SK-N-SH treated with all-trans-retinoic acid at 6 μM for 48 hours (cell line): Measurements from ENCODE around the gene SPCS3.

Experiments used
- ATAC-seq: fragments of 200-7000 bp; cut with Tn5 transposase; 3 replicates; pipeline ENCODE4 v1.9.1; 2020; ENCODE audit warnings: mild to moderate bottlenecking, moderate library complexity
- ARNTL ChIP-seq: fragments of 450-650 bp; formaldehyde crosslinking; IDR thresholded peaks from 2 replicates; pipeline ENCODE4 v1.5.0; 2020; ENCODE audit warnings: low read depth, mild to moderate bottlenecking, moderate library complexity, borderline replicate concordance
- BACH2 ChIP-seq: fragments of 250-450 bp; sonication (Bioruptor Pico); IDR thresholded peaks from 2 replicates; pipeline ENCODE4 v1.9.0; 2021; ENCODE audit warnings: mild to moderate bottlenecking, borderline replicate concordance
- CSDC2 ChIP-seq: fragments of 250-450 bp; sonication (Bioruptor Pico); IDR thresholded peaks from 2 replicates; pipeline ENCODE4 v1.5.0; 2020; ENCODE audit warnings: mild to moderate bottlenecking, moderate library complexity
- ESRRG ChIP-seq: fragments of 250-450 bp; sonication (Bioruptor Pico); IDR thresholded peaks from 2 replicates; pipeline ENCODE4 v1.6.1; 2021; ENCODE audit warnings: mild to moderate bottlenecking
- GLIS3 ChIP-seq: fragments of 250-450 bp; sonication (Bioruptor Pico); IDR thresholded peaks from 2 replicates; pipeline ENCODE4 v1.5.0; 2020; ENCODE audit warnings: mild to moderate bottlenecking, moderate library complexity
- ISL1 ChIP-seq: fragments of 250-450 bp; sonication (Bioruptor Pico); IDR thresholded peaks from 2 replicates; pipeline ENCODE4 v2.1.2; 2022; ENCODE audit warnings: mild to moderate bottlenecking, moderate library complexity
- OSR1 ChIP-seq: fragments of 250-450 bp; sonication (Bioruptor Pico); IDR thresholded peaks from 2 replicates; pipeline ENCODE4 v1.8.0; 2022; ENCODE audit warnings: moderate library complexity, mild to moderate bottlenecking, inconsistent platforms
- PPARA ChIP-seq: fragments of 250-450 bp; sonication (Bioruptor Pico); IDR thresholded peaks from 2 replicates; pipeline ENCODE4 v1.5.0; 2020; ENCODE audit warnings: mild to moderate bottlenecking, borderline replicate concordance
- RARB ChIP-seq: fragments of 250-450 bp; sonication (Bioruptor Pico); IDR thresholded peaks from 2 replicates; pipeline ENCODE4 v1.8.0; 2021; ENCODE audit warnings: mild to moderate bottlenecking, moderate library complexity
- SNAI2 ChIP-seq: fragments of 250-450 bp; sonication (Bioruptor Pico); IDR thresholded peaks from 2 replicates; pipeline ENCODE4 v1.5.0; 2020; ENCODE audit warnings: mild to moderate bottlenecking, moderate library complexity
- TCF4 ChIP-seq: fragments of 250-450 bp; sonication (Bioruptor Pico); IDR thresholded peaks from 2 replicates; pipeline ENCODE4 v1.8.0; 2021; ENCODE audit warnings: mild to moderate bottlenecking, moderate library complexity, borderline replicate concordance
- TOX ChIP-seq: fragments of 250-450 bp; sonication (Bioruptor Pico); IDR thresholded peaks from 2 replicates; pipeline ENCODE4 v1.8.0; 2021; ENCODE audit warnings: mild to moderate bottlenecking, moderate library complexity, borderline replicate concordance
- ZC3H10 ChIP-seq: fragments of 250-450 bp; sonication (Bioruptor Pico); IDR thresholded peaks from 2 replicates; pipeline ENCODE4 v1.5.1; 2021; ENCODE audit warnings: mild to moderate bottlenecking, moderate library complexity
- ZFP3 ChIP-seq: fragments of 250-450 bp; sonication (Bioruptor Pico); IDR thresholded peaks from 2 replicates; pipeline ENCODE4 v1.5.0; 2020; ENCODE audit warnings: mild to moderate bottlenecking, moderate library complexity
- ZFP30 ChIP-seq: fragments of 450-650 bp; formaldehyde crosslinking; IDR thresholded peaks from 2 replicates; pipeline ENCODE4 v1.5.0; 2022; ENCODE audit warnings: mild to moderate bottlenecking, moderate library complexity
- ZNF565 ChIP-seq: fragments of 450-650 bp; formaldehyde crosslinking; conservative IDR thresholded peaks from 2 replicates; pipeline ENCODE4 v1.5.0; 2020; ENCODE audit warnings: low read depth, mild to moderate bottlenecking, moderate library complexity
- ZNF70 ChIP-seq: fragments of 450-650 bp; formaldehyde crosslinking; IDR thresholded peaks from 2 replicates; pipeline ENCODE4 v1.5.0; 2020; ENCODE audit warnings: mild to moderate bottlenecking, moderate library complexity
- ZNF8 ChIP-seq: fragments of 450-650 bp; formaldehyde crosslinking; IDR thresholded peaks from 2 replicates; pipeline ENCODE4 v1.5.0; 2020; ENCODE audit warnings: mild to moderate bottlenecking, moderate library complexity
- TF ChIP-seq, protein P1 (sequence below): fragments of 250-450 bp; sonication (Bioruptor Pico); IDR thresholded peaks from 2 replicates; pipeline ENCODE4 v1.8.0; 2021; ENCODE audit warnings: low read depth, mild to moderate bottlenecking, moderate library complexity, borderline replicate concordance
- TF ChIP-seq, protein P2 (sequence below): fragments of 250-450 bp; sonication (Bioruptor Pico); IDR thresholded peaks from 2 replicates; pipeline ENCODE4 v1.5.0; 2020; ENCODE audit warnings: mild to moderate bottlenecking, moderate library complexity
- TF ChIP-seq, protein P3 (sequence below): fragments of 250-450 bp; sonication (Bioruptor Pico); IDR thresholded peaks from 2 replicates; pipeline ENCODE4 v1.5.1; 2020; ENCODE audit warnings: low read depth, mild to moderate bottlenecking, moderate library complexity
- TF ChIP-seq, protein P4 (sequence below): fragments of 250-450 bp; sonication (Bioruptor Pico); IDR thresholded peaks from 2 replicates; pipeline ENCODE4 v1.8.0; 2020; ENCODE audit warnings: mild to moderate bottlenecking, moderate library complexity, borderline replicate concordance
- TF ChIP-seq, protein P5 (sequence below): fragments of 250-450 bp; sonication (Bioruptor Pico); IDR thresholded peaks from 2 replicates; pipeline ENCODE4 v1.5.1; 2021; ENCODE audit warnings: mild to moderate bottlenecking, moderate library complexity

The SPCS3 gene

DNA sequence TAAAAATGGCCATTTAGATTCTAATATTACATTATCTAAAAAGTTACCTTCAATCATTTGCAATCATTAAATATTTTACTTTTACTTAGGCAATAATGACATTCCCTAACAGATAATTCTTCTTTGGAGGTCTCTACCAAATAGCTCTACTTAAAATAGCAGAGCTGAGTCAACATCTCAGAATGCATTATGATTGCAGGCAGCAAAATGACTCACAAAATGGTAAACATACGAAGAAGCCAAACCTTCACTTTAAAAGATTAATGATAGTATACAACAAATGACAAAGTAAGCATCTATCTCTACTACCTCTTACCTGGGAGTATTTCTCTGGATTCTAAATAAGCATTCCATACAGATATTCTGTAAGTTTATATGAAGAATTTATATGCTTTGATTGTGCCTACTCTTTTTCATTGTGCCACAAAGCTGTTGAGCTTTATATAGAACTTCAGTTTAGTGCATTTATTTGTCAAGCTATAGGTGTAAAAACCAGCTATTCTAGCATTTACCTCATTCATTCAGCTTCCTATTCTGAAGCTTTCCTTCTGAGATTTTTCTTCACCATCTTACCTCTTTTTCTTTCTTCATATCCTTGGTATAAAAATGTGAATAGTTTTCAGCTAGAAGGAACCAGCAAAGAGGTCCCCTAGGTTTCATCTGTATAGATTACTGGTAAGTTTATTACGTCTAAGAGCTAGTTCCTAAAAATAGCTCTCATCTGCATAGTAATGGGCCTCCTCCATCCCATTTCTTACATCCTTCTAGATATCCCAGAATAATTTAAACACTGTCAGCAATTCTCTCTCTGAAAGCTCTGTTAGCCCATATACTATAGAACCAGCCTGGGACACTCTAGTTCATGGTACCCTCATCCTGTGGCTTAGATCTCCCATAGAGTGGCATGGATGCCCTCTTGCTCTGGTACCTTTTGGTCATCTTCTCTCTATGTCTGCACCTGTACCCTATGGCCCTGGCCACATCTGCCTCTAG is 17.2 kb upstream of the SPCS3 start:
- peak; percentile 95 for ATAC-seq

DNA sequence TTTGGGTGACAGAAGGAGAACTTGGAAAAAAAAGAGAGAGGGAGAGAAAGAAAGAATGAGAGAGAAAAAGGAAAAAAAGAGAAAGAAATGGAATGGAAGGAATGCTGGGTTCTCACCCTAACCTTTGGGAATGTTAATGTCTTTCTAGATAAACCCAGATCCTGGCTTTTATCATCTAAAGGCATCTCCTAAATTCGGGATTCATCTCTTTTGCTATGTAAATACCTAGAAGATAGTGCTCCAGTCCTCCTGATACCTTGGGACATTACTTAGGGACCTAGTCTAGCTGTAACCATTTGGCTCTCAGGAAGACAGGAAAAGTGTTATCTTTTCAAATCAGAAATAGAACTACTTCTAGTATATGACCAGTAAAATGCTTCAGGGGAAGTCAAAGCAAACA is 15.8 kb upstream of the SPCS3 start:
- ATAC-seq, result no peak
- TF ChIP-seq OSR1 (CRISPR knock-in tag) (no peak), ZC3H10 (no peak)
- TF ChIP-seq, protein P1, sequence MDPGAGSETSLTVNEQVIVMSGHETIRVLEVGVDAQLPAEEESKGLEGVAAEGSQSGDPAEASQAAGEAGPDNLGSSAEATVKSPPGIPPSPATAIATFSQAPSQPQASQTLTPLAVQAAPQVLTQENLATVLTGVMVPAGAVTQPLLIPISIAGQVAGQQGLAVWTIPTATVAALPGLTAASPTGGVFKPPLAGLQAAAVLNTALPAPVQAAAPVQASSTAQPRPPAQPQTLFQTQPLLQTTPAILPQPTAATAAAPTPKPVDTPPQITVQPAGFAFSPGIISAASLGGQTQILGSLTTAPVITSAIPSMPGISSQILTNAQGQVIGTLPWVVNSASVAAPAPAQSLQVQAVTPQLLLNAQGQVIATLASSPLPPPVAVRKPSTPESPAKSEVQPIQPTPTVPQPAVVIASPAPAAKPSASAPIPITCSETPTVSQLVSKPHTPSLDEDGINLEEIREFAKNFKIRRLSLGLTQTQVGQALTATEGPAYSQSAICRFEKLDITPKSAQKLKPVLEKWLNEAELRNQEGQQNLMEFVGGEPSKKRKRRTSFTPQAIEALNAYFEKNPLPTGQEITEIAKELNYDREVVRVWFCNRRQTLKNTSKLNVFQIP (CRISPR knock-in tag), result no peak
- TF ChIP-seq, protein P2, sequence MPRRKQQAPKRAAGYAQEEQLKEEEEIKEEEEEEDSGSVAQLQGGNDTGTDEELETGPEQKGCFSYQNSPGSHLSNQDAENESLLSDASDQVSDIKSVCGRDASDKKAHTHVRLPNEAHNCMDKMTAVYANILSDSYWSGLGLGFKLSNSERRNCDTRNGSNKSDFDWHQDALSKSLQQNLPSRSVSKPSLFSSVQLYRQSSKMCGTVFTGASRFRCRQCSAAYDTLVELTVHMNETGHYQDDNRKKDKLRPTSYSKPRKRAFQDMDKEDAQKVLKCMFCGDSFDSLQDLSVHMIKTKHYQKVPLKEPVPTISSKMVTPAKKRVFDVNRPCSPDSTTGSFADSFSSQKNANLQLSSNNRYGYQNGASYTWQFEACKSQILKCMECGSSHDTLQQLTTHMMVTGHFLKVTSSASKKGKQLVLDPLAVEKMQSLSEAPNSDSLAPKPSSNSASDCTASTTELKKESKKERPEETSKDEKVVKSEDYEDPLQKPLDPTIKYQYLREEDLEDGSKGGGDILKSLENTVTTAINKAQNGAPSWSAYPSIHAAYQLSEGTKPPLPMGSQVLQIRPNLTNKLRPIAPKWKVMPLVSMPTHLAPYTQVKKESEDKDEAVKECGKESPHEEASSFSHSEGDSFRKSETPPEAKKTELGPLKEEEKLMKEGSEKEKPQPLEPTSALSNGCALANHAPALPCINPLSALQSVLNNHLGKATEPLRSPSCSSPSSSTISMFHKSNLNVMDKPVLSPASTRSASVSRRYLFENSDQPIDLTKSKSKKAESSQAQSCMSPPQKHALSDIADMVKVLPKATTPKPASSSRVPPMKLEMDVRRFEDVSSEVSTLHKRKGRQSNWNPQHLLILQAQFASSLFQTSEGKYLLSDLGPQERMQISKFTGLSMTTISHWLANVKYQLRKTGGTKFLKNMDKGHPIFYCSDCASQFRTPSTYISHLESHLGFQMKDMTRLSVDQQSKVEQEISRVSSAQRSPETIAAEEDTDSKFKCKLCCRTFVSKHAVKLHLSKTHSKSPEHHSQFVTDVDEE (CRISPR knock-in tag), result no peak
- TF ChIP-seq, protein P3, sequence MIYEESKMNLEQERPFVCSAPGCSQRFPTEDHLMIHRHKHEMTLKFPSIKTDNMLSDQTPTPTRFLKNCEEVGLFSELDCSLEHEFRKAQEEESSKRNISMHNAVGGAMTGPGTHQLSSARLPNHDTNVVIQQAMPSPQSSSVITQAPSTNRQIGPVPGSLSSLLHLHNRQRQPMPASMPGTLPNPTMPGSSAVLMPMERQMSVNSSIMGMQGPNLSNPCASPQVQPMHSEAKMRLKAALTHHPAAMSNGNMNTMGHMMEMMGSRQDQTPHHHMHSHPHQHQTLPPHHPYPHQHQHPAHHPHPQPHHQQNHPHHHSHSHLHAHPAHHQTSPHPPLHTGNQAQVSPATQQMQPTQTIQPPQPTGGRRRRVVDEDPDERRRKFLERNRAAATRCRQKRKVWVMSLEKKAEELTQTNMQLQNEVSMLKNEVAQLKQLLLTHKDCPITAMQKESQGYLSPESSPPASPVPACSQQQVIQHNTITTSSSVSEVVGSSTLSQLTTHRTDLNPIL (CRISPR knock-in tag), result no peak

More for the DNA sequence above, 17.2 kb upstream of the SPCS3 start:
- TF ChIP-seq, protein P3 (CRISPR knock-in tag), result peak; percentile 76
- no peak for TF ChIP-seq RARB (CRISPR knock-in tag)
- TF ChIP-seq ZNF565 (CRISPR knock-in tag), result no peak
- TF ChIP-seq, protein P2 (CRISPR knock-in tag), result no peak
- no peak for TF ChIP-seq TOX (CRISPR knock-in tag)
- TF ChIP-seq, protein P4, sequence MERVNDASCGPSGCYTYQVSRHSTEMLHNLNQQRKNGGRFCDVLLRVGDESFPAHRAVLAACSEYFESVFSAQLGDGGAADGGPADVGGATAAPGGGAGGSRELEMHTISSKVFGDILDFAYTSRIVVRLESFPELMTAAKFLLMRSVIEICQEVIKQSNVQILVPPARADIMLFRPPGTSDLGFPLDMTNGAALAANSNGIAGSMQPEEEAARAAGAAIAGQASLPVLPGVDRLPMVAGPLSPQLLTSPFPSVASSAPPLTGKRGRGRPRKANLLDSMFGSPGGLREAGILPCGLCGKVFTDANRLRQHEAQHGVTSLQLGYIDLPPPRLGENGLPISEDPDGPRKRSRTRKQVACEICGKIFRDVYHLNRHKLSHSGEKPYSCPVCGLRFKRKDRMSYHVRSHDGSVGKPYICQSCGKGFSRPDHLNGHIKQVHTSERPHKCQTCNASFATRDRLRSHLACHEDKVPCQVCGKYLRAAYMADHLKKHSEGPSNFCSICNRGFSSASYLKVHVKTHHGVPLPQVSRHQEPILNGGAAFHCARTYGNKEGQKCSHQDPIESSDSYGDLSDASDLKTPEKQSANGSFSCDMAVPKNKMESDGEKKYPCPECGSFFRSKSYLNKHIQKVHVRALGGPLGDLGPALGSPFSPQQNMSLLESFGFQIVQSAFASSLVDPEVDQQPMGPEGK, result peak; percentile 42; the same call in 1 of the 2 replicates
- TF ChIP-seq ZNF8 (CRISPR knock-in tag), result 0 out of 2 replicates have a peak, but pooled peaks have one; percentile 7
- peak; percentile 99 for TF ChIP-seq ISL1 (CRISPR knock-in tag)
- TF ChIP-seq BACH2 (CRISPR knock-in tag), result no peak
- TF ChIP-seq, protein P5, sequence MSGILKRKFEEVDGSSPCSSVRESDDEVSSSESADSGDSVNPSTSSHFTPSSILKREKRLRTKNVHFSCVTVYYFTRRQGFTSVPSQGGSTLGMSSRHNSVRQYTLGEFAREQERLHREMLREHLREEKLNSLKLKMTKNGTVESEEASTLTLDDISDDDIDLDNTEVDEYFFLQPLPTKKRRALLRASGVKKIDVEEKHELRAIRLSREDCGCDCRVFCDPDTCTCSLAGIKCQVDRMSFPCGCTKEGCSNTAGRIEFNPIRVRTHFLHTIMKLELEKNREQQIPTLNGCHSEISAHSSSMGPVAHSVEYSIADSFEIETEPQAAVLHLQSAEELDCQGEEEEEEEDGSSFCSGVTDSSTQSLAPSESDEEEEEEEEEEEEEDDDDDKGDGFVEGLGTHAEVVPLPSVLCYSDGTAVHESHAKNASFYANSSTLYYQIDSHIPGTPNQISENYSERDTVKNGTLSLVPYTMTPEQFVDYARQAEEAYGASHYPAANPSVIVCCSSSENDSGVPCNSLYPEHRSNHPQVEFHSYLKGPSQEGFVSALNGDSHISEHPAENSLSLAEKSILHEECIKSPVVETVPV, result no peak
- TF ChIP-seq PPARA, result no peak
- no peak for TF ChIP-seq ARNTL (CRISPR knock-in tag)
- TF ChIP-seq SNAI2, result no peak
- TF ChIP-seq, protein P1 (CRISPR knock-in tag), result no peak
- no peak for TF ChIP-seq ZFP30
- no peak for TF ChIP-seq OSR1 (CRISPR knock-in tag)
- TF ChIP-seq ZFP3, result no peak
- peak; percentile 35; the same call in 1 of the 2 replicates for TF ChIP-seq ZC3H10
- no peak for TF ChIP-seq ZNF70
- TF ChIP-seq ESRRG (CRISPR knock-in tag), result no peak
- TF ChIP-seq CSDC2 (CRISPR knock-in tag), result no peak
- no peak for TF ChIP-seq GLIS3 (CRISPR knock-in tag)
- no peak for TF ChIP-seq TCF4 (CRISPR knock-in tag)
- TF ChIP-seq, all 23 proteins: peak for 5
